Nephron (organoid): Measurements from ENCODE around the gene PGM5.
A peak's percentile ranks its signal among the peaks of the same experiment; 100 is the strongest.

ENCODE experiments used
- H3K27ac Mint-ChIP-seq, 3 experiments: 2 replicates each; pipeline ENCODE4 v1.8.0; 2020; ENCODE audit warnings: mixed read lengths in 3 of 3, mild to moderate bottlenecking in 2 of 3, moderate library complexity in 1 of 3
- H3K27me3 Mint-ChIP-seq: 2 replicates; pipeline ENCODE4 v1.8.0; 2021; ENCODE audit warnings: low read depth, mild to moderate bottlenecking, moderate library complexity, mixed read lengths
- H3K36me3 Mint-ChIP-seq: 2 replicates; pipeline ENCODE4 v1.8.0; 2020; ENCODE audit warnings: low read depth, mixed read lengths
- H3K4me1 Mint-ChIP-seq: 2 replicates; pipeline ENCODE4 v1.8.0; 2020; ENCODE audit warnings: mixed read lengths
- H3K4me3 Mint-ChIP-seq, 3 experiments: 2 replicates each; pipeline ENCODE4 v1.8.0; 2020; ENCODE audit warnings: mild to moderate bottlenecking in 3 of 3, mixed read lengths in 3 of 3, moderate library complexity in 2 of 3
- H3K9me3 Mint-ChIP-seq: 2 replicates; pipeline ENCODE4 v1.8.0; 2020; ENCODE audit warnings: mixed read lengths
- CTCF ChIP-seq, 3 experiments: fragments of 200-600 bp; sonication (generic); IDR thresholded peaks; one replicate each; pipeline ENCODE4 v1.5.0; 2021; ENCODE audit warnings: antibody characterized with exemption in 3 of 3; ENCODE audit not compliant: unreplicated experiment in 3 of 3

The PGM5 gene

DNA sequence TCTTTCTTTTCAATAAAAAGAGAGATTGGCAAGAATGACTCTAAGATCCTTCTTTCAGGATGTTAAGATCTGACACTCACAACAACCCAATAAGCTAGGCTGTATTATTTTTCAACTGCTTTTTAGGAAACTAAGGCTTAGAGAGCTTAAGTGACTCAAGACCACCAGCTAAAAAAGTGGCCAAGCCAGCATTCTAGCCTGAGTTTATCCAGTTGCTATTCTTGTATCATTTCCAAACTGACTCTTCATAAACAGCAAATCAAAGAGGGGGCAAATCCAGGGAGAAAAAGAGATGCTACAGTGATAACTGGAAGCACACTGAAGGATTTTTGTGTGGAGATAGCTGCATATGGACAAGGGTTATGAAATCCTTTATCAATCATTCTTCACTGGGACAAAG lies 137.1 kb downstream of the PGM5 start:
- H3K36me3 Mint-ChIP-seq = peaks cover 18% of the 10 kb centered on the region
- H3K27ac Mint-ChIP-seq = peak overlapping the region in 2 of 3 experiments; percentile 51 to 85
- no peak overlapping the region for H3K4me3 Mint-ChIP-seq
- no peaks in the 10 kb centered on the region for H3K27me3 Mint-ChIP-seq
- H3K4me1 Mint-ChIP-seq = peaks cover 72% of the 10 kb centered on the region
- no peaks in the 10 kb centered on the region for H3K9me3 Mint-ChIP-seq
- no peak for TF ChIP-seq CTCF (IDR thresholded peaks at IDR 0.05; ENCODE audit: unreplicated experiment in 3 of 3)

- peaks cover 67% of the 10 kb centered on the region for H3K4me1 Mint-ChIP-seq
- peaks cover 18% of the 10 kb centered on the region for H3K36me3 Mint-ChIP-seq
- TF ChIP-seq CTCF (IDR thresholded peaks at IDR 0.05; ENCODE audit: unreplicated experiment in 3 of 3) = no peak
- H3K9me3 Mint-ChIP-seq = no peaks in the 10 kb centered on the region
- peak overlapping the region; percentile 11 to 85 (median 51) for H3K27ac Mint-ChIP-seq
- H3K27me3 Mint-ChIP-seq = no peaks in the 10 kb centered on the region
- H3K4me3 Mint-ChIP-seq = no peak overlapping the region
These were observed 137.7 kb downstream of the PGM5 start for GRCh38 chr9:68493958-68494577.

DNA sequence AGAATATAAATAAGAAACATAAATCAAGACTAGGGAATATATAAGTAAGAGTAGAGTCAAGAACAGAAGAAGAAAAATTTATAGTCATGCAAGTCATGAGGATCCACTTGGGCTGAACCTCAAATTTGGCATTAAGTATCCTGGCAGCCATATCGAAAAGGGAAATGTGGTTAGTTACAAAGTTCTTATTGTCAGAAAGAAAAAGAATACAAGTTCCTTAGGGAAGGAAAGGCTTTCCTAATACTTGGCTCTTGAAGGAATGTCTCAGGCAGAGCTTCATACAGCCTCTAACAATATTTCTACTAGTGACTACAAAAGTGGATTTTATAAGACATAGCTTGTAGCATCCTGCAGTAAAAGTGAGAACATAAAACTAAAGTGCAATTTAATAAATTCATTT lies 138.8 kb downstream of the PGM5 start:
- no peak for TF ChIP-seq CTCF (IDR thresholded peaks at IDR 0.05; ENCODE audit: unreplicated experiment in 3 of 3)
- Mint-ChIP-seq H3K36me3 (peaks cover 19% of the 10 kb centered on the region), H3K27ac (peak overlapping the region; percentile 25 to 85 (median 50)), H3K9me3 (no peaks in the 10 kb centered on the region), H3K4me3 (no peak overlapping the region), H3K27me3 (no peaks in the 10 kb centered on the region), H3K4me1 (peaks cover 72% of the 10 kb centered on the region)

GRCh38 chr9:68496356-68496755 lies 139.9 kb downstream of the PGM5 start:
- H3K27me3 Mint-ChIP-seq = no peaks in the 10 kb centered on the region
- peaks cover 83% of the 10 kb centered on the region for H3K4me1 Mint-ChIP-seq
- H3K27ac Mint-ChIP-seq = peak overlapping the region in 1 of 3 experiments; percentile 85
- H3K36me3 Mint-ChIP-seq = peaks cover 26% of the 10 kb centered on the region
- H3K4me3 Mint-ChIP-seq = no peak overlapping the region
- no peak for TF ChIP-seq CTCF (IDR thresholded peaks at IDR 0.05; ENCODE audit: unreplicated experiment in 3 of 3)
- no peaks in the 10 kb centered on the region for H3K9me3 Mint-ChIP-seq

DNA sequence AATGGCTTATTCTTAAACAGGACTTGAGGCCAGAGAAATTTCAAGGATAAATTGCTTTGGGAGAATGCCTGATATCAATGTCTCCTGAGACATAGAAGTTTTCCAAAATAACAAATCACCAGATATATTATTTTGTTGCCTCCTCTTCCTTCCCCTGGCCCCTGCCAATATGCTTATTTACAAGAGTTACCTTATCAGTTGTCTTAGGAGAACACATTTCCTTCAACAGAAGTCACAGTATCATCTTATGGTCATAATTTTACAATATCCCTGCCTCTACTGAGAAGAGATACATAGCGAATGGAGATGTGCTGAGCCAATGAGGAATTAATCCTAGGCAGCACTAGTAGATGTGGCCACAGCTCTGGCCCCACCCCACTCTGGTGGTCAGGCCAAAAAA lies 141.2 kb downstream of the PGM5 start:
- H3K27ac Mint-ChIP-seq = peak overlapping the region in 2 of 3 experiments; percentile 16 to 85
- peaks cover 34% of the 10 kb centered on the region for H3K36me3 Mint-ChIP-seq

More for the DNA sequence above, 141.2 kb downstream of the PGM5 start:
- TF ChIP-seq CTCF (IDR thresholded peaks at IDR 0.05; ENCODE audit: unreplicated experiment in 3 of 3) = no peak
- Mint-ChIP-seq H3K9me3 (no peaks in the 10 kb centered on the region), H3K4me1 (peaks cover 72% of the 10 kb centered on the region), H3K4me3 (no peak overlapping the region), H3K27me3 (no peaks in the 10 kb centered on the region)
